ENCODE measurements around the gene DAPK2.

DAPK2 gene

GRCh38 chr15:64024172-64025050 lies 21.9 kb downstream of the DAPK2 start:
- DNase-seq, result no peak

- no peak for DNase-seq
Observed at GRCh38 chr15:64023220-64023619, 23.1 kb downstream of the DAPK2 start.

- DNase-seq, result no peak
Observed at GRCh38 chr15:64022571-64022970, 23.7 kb downstream of the DAPK2 start.

GRCh38 chr15:64019764-64020163 lies 26.5 kb downstream of the DAPK2 start:
- DNase-seq, result no peak

- no peak for DNase-seq
Observed at GRCh38 chr15:64017591-64018163, 28.6 kb downstream of the DAPK2 start.

- DNase-seq, result no peak
Observed at GRCh38 chr15:64017082-64017588, 29.1 kb downstream of the DAPK2 start.

GRCh38 chr15:64016257-64016656 lies 30.0 kb downstream of the DAPK2 start:
- DNase-seq, result no peak

GRCh38 chr15:64014995-64015394 lies 31.3 kb downstream of the DAPK2 start:
- peak in 1 of 56 donors; percentile 6 for DNase-seq

- DNase-seq, result no peak
Observed at GRCh38 chr15:64013179-64014062, 32.9 kb downstream of the DAPK2 start.

- no peak for DNase-seq
Observed at GRCh38 chr15:64011736-64012135, 34.5 kb downstream of the DAPK2 start.

GRCh38 chr15:64010719-64011118 lies 35.6 kb downstream of the DAPK2 start:
- DNase-seq, result peak in 2 of 56 donors; percentile 3 to 75

GRCh38 chr15:64009798-64010261 lies 36.5 kb downstream of the DAPK2 start:
- DNase-seq, result no peak

GRCh38 chr15:64009241-64009640 lies 37.0 kb downstream of the DAPK2 start:
- no peak for DNase-seq

GRCh38 chr15:64008177-64008576 lies 38.1 kb downstream of the DAPK2 start:
- no peak for DNase-seq

GRCh38 chr15:64006642-64007041 lies 39.6 kb downstream of the DAPK2 start:
- DNase-seq, result no peak

GRCh38 chr15:64004587-64004986 lies 41.7 kb downstream of the DAPK2 start:
- DNase-seq, result no peak

- DNase-seq, result no peak
Observed at GRCh38 chr15:64004056-64004455, 42.2 kb downstream of the DAPK2 start.

- DNase-seq, result no peak
Observed at GRCh38 chr15:64003182-64003581, 43.1 kb downstream of the DAPK2 start.

GRCh38 chr15:64001148-64001547 lies 45.1 kb downstream of the DAPK2 start:
- no peak for DNase-seq

GRCh38 chr15:64000183-64000951 lies 45.9 kb downstream of the DAPK2 start:
- no peak for DNase-seq

- DNase-seq, result no peak
Observed at GRCh38 chr15:63999177-63999576, 47.1 kb downstream of the DAPK2 start.
